GM18520 (cell line): ENCODE results near the gene ODF2.
"Not testable (repeated sequence)": the region's sequence is repeated elsewhere in the genome, so short reads cannot be mapped to it uniquely, and the experiment has no call there.

Source experiments
- ATAC-seq: cut with Tn5 transposase; IDR thresholded peaks from one replicate; pipeline ENCODE4 v1.9.1; 2021; ENCODE audit not compliant: unreplicated experiment

ODF2 gene

GRCh38 chr9:128481561-128481960 is 25.8 kb downstream of the ODF2 start:
- ATAC-seq: no peak

GRCh38 chr9:128482186-128482585 is 26.4 kb downstream of the ODF2 start:
- no peak for ATAC-seq

- ATAC-seq: no peak
Measured at GRCh38 chr9:128484686-128485413, 29.0 kb downstream of the ODF2 start.

GRCh38 chr9:128485414-128485855 is 29.6 kb downstream of the ODF2 start:
- no peak for ATAC-seq

- ATAC-seq: no peak
Measured at GRCh38 chr9:128486201-128486600, 30.4 kb downstream of the ODF2 start.

DNA sequence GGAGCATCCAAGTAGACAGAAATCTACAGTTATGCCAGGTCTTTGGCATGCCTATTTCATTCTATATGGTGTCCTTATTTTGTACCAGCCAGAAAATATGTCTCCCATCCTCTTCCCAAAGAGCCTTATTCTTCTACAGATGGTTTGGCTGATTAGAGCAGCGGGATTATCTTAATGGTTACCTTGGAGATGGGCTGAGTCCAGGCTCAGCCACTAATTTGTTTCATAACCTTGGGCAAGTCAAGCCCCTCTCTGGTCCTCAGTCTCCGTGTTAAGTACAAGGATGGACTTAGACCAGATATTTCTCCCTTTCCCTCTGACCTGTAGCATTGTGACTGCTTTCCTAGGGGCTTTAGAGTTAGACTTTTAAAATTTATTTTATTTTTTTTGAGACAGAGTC is 37.6 kb downstream of the ODF2 start:
- ATAC-seq: no peak

DNA sequence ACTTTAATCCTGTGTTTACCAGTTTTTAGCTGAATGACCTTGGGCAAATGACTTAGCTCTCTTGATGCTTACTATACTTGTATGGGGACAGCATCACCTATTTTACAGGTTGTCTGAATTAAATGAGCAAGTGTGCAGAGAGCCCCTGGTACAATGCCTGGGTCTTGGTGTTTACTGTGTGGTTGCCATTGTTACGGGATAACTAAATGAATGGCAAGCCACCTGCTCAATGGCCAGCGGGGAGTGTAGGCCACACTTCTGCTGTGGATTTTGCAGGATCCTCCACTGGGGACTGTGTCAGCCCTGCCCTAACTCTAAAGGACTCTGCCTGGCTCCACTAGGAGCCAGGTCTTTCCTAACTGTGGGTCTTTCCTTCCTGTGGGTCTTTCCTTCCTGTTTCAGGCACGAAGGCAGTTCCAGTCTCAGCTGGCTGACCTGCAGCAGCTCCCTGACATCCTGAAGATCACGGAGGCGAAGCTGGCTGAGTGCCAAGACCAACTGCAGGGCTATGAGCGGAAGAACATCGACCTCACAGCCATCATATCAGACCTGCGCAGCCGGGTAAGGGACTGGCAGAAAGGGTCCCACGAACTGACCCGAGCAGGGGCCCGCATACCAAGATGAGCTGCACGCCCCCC is 38.4 kb downstream of the ODF2 start:
- ATAC-seq: no peak

- ATAC-seq: no peak
Measured at GRCh38 chr9:128494746-128495129, 38.9 kb downstream of the ODF2 start.

GRCh38 chr9:128495296-128495695 is 39.5 kb downstream of the ODF2 start:
- no peak for ATAC-seq

DNA sequence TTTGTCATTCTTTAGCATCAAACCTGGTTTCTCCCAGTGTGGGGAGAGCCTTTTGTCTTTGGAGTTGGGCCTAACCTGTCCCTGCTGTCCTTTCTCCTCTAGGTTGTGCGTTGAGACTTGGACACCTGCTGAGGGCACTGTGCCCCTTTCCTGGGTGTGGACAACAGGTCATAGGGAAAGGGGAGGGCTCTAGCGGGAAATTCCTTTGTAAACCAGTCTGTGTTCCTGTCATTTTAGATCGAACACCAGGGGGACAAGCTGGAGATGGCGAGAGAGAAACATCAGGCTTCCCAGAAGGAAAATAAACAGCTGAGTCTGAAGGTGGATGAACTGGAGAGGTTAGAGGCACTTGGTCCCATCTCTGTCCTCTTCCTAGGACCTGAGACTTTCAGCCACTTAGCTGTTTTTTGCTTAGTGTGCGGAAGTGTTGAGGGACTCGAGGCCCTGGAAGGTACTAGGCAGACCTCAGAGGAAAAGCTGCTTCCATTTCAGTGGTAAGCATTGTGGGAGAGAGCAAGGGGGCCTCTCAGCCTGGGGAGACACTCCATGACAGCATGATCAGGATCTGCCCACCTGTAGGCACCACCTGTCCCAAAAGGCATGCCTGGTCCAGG is 40.1 kb downstream of the ODF2 start:
- ATAC-seq: no peak

- no peak for ATAC-seq
Measured at GRCh38 chr9:128497824-128498610, 42.2 kb downstream of the ODF2 start.

- ATAC-seq: no peak
Measured at GRCh38 chr9:128498911-128499310, 43.1 kb downstream of the ODF2 start.

DNA sequence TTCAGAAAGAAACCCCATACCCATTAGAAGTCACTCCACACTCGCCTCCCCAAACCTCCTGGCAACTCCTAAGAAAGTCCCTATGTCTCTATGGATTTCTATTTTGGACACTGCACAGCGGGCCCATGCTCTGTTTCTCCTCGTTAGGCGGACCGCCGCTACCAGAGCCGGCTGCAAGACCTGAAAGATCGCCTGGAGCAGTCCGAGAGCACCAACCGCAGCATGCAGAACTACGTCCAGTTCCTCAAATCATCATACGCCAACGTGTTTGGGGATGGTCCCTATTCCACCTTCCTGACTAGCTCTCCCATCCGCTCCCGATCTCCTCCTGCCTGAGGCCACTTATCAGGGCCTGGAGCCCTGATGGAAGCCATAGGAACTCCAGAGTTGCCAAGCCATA is 44.1 kb downstream of the ODF2 start:
- ATAC-seq: no peak

GRCh38 chr9:128503415-128503825 is 47.6 kb downstream of the ODF2 start:
- ATAC-seq: not testable (repeated sequence)

GRCh38 chr9:128503870-128504269 is 48.1 kb downstream of the ODF2 start:
- no peak for ATAC-seq

DNA sequence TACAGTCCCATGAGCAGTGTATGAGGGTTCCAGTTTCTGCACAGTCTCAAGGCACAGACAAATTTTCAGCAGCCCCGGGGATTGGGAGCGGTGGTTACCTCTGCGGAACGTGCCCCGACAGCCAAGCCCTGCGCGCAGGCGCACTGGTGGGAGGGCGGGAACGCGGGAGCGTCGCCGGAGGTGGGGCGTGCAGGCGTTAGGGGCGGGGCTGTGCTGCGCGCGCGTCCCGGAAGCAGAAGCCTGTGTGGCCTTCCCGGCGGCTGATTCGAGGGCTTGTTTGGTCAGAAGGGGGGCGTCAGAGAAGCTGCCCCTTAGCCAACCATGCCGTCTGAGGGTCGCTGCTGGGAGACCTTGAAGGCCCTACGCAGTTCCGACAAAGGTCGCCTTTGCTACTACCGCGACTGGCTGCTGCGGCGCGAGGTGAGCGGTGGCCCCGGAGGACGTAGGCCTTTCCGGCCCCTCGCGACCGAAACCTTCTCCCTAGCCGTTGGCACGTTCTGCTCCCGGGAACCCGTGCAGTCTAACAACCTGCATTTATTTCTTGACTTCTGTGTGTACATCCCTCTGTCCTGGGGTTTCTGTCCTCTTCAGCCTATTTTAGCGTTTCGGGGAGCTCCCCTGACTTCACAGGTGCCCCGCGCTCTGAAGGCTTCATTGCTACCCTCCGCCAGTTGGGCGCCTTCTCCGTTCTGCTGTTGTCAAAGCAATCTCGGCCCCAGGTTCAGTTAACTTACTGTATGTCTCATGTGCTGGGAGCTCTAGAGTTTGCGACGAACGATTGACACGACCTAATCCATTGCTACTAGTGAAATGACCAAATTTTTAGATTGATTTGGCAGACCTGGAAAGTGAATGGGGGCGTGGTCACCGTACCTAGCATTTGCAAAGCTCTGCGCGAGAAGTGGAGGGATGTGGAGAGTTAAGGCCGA is 48.9 kb downstream of the ODF2 start, which contains the start of gene GLE1:
TSS of gene GLE1 (plus strand) at position 235 of the 929 bp plus-strand sequence. CDS start at position 322, 87 bp downstream.
- ATAC-seq: peak; percentile 79

DNA sequence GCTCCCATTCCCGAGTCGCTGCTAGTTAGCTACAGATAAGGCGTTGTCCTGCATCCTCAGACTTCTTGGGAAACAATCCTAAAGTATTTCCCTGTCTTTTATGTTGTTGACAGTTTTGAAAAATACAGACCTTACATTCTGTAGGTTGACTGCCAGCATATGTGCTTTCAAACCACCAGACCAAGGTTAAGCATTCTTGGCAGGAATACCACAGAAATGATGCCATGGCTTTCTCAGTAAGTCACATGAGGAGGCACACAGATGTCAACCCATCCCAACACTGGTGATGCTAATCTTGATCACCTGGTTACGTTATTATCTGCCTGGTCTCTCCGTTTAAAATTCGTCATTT is 49.6 kb downstream of the ODF2 start:
- no peak for ATAC-seq

- not testable (repeated sequence) for ATAC-seq
Measured at GRCh38 chr9:128505906-128506305, 50.1 kb downstream of the ODF2 start.

- ATAC-seq: no peak
Measured at GRCh38 chr9:128512820-128513219, 57.0 kb downstream of the ODF2 start.

- no peak for ATAC-seq
Measured at GRCh38 chr9:128521956-128522355, 66.2 kb downstream of the ODF2 start.
